OCI-LY3 (cell line): Measurements from ENCODE around the gene XNDC1N.
"Not testable (repeated sequence)": the region's sequence is repeated elsewhere in the genome, so short reads cannot be mapped to it uniquely, and the experiment has no call there.

Source experiments
- CTCF ChIP-seq: fragments of 200-600, 300-600 bp; sonication (generic); IDR thresholded peaks from 2 replicates; pipeline ENCODE4 v1.5.1; 2014; ENCODE audit warnings: antibody characterized with exemption, low read length, low read depth
- EZH2phosphoT487 ChIP-seq: fragments of 200-600 bp; shearing (Covaris generic); IDR thresholded peaks from 2 replicates; pipeline ENCODE4 v1.6.1; 2018; ENCODE audit warnings: antibody characterized with exemption, mixed run types, low read depth

GRCh38 chr11:71911321-71911985 is 16.9 kb downstream of the XNDC1N start:
- TF ChIP-seq CTCF, result peak; percentile 58
- TF ChIP-seq EZH2phosphoT487, result not testable (repeated sequence)
